DOHH2 (cell line): Measurements from ENCODE around the gene ANO6.

Experiments
- H3F3A ChIP-seq: fragments of 200-600 bp; sonication (generic), shearing (Covaris generic); 2 replicates; pipeline ENCODE4 v1.6.0; 2016; ENCODE audit warnings: antibody characterized with exemption, mild to moderate bottlenecking; ENCODE audit not compliant: control insufficient read depth, insufficient read depth
- H3K27ac ChIP-seq: fragments of 200-600 bp; sonication (generic); 2 replicates; pipeline ENCODE4 v1.5.1; 2014; ENCODE audit warnings: low read depth, mild to moderate bottlenecking, low read length, moderate library complexity
- H3K27me3 ChIP-seq: fragments of 200-600 bp; sonication (generic); 2 replicates; pipeline ENCODE4 v1.6.1; 2014; ENCODE audit warnings: mild to moderate bottlenecking, low read length, mixed read lengths; ENCODE audit not compliant: control insufficient read depth
- H3K36me3 ChIP-seq: fragments of 200-600 bp; sonication (generic); 2 replicates; pipeline ENCODE4 v1.6.1; 2014; ENCODE audit warnings: mild to moderate bottlenecking, low read length, moderate library complexity, mixed read lengths; ENCODE audit not compliant: control insufficient read depth
- H3K4me1 ChIP-seq: fragments of 200-600 bp; sonication (generic); 2 replicates; pipeline ENCODE4 v1.6.1; 2014; ENCODE audit warnings: mild to moderate bottlenecking, low read length, mixed read lengths; ENCODE audit not compliant: control insufficient read depth
- H3K4me2 ChIP-seq: fragments of 200-600 bp; sonication (generic); 2 replicates; pipeline ENCODE4 v1.6.0; 2014; ENCODE audit warnings: mild to moderate bottlenecking, low read length, moderate library complexity
- H3K4me3 ChIP-seq: fragments of 200-600 bp; sonication (generic); 2 replicates; pipeline ENCODE4 v1.5.1; 2014; ENCODE audit warnings: mild to moderate bottlenecking, low read length, mixed read lengths
- H3K79me2 ChIP-seq: fragments of 200-600 bp; sonication (generic); 2 replicates; pipeline ENCODE4 v1.6.1; 2014; ENCODE audit warnings: mild to moderate bottlenecking, low read length, mixed read lengths; ENCODE audit not compliant: control insufficient read depth
- H3K9me2 ChIP-seq: fragments of 200-600 bp; sonication (generic); replicated peaks from 2 replicates; pipeline ENCODE4 v1.6.1; 2014; ENCODE audit warnings: mild to moderate bottlenecking, low read length, mixed read lengths; ENCODE audit not compliant: control insufficient read depth
- H3K9me3 ChIP-seq: fragments of 200-600 bp; sonication (generic); 2 replicates; pipeline ENCODE4 v1.6.1; 2014; ENCODE audit warnings: antibody characterized with exemption, low read length, mixed read lengths; ENCODE audit not compliant: control insufficient read depth, insufficient read depth
- H4K20me1 ChIP-seq: fragments of 200-600 bp; sonication (generic); 2 replicates; pipeline ENCODE4 v1.6.0; 2014; ENCODE audit warnings: low read depth, mild to moderate bottlenecking, antibody characterized with exemption, low read length, moderate library complexity; ENCODE audit not compliant: control insufficient read depth, insufficient read depth
- EZH2phosphoT487 ChIP-seq: fragments of 200-600 bp; sonication (generic); IDR thresholded peaks from 2 replicates; pipeline ENCODE4 v1.6.1; 2017; ENCODE audit warnings: borderline replicate concordance, mild to moderate bottlenecking, antibody characterized with exemption, low read length, moderate library complexity, mixed read lengths
- TF ChIP-seq, protein P1 (sequence below): fragments of 200-600 bp; sonication (generic); IDR thresholded peaks from one replicate; pipeline ENCODE4 v1.5.1; 2014; ENCODE audit warnings: antibody characterized with exemption, mild to moderate bottlenecking, low read depth, low read length; ENCODE audit not compliant: poor library complexity, severe bottlenecking

ANO6 gene

DNA sequence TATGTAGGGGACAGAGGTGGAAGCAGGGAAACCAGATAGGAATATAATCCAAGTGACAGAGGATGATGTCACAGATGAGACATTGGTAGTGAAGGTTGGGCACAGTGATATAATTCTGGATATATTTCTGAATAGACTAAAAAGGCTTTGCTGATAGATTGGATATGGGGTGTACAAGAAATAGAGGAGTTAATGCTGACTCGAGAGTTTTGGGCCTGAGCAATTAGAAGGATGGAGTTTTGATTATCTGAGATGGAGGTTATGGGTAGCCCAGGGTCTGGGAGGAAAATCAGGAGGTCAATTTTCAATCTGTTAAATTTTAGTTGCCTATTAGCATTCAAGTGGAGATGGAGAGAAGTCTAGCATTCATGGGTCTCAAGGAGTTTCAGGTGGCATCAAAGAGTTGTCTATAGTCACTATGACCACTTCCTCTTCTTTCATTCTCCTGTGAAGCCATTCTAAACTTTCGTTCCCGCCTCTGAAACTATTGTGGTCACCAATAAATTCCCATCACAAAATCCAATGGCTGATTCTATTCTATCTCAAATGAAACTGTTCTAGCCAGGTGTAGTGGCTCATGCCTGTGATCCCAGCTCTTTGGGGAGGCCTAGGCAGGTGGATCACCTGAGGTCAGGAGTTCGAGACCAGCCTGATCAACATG lies 10.6 kb upstream of the ANO6 start:
- H3K79me2 ChIP-seq: no peaks in the 10 kb centered on the region
- no peaks in the 10 kb centered on the region; the same call in 1 of the 2 replicates for H3K9me2 ChIP-seq
- H3K4me3 ChIP-seq: no peak overlapping the region
- no peak overlapping the region for H3K27ac ChIP-seq
- H3K4me1 ChIP-seq: no peaks in the 10 kb centered on the region
- no peaks in the 10 kb centered on the region for H4K20me1 ChIP-seq
- no peak for TF ChIP-seq EZH2phosphoT487
- TF ChIP-seq, protein P1, sequence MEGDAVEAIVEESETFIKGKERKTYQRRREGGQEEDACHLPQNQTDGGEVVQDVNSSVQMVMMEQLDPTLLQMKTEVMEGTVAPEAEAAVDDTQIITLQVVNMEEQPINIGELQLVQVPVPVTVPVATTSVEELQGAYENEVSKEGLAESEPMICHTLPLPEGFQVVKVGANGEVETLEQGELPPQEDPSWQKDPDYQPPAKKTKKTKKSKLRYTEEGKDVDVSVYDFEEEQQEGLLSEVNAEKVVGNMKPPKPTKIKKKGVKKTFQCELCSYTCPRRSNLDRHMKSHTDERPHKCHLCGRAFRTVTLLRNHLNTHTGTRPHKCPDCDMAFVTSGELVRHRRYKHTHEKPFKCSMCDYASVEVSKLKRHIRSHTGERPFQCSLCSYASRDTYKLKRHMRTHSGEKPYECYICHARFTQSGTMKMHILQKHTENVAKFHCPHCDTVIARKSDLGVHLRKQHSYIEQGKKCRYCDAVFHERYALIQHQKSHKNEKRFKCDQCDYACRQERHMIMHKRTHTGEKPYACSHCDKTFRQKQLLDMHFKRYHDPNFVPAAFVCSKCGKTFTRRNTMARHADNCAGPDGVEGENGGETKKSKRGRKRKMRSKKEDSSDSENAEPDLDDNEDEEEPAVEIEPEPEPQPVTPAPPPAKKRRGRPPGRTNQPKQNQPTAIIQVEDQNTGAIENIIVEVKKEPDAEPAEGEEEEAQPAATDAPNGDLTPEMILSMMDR: no peak
- no peaks in the 10 kb centered on the region for H3K36me3 ChIP-seq
- H3F3A ChIP-seq: no peaks in the 10 kb centered on the region
- no peak overlapping the region for H3K4me2 ChIP-seq
- no peaks in the 10 kb centered on the region for H3K9me3 ChIP-seq
- H3K27me3 ChIP-seq: no peaks in the 10 kb centered on the region

- H3K4me2 ChIP-seq: no peak overlapping the region
- no peak overlapping the region for H3K4me3 ChIP-seq
- H3F3A ChIP-seq: peaks cover 3% of the 10 kb centered on the region; the same call in 1 of the 2 replicates
Observed at GRCh38 chr12:45208604-45209487, 7.0 kb upstream of the ANO6 start.

GRCh38 chr12:45209784-45210183 lies 6.1 kb upstream of the ANO6 start:
- no peaks in the 10 kb centered on the region; the same call in 1 of the 2 replicates for H3K9me2 ChIP-seq
- H3K36me3 ChIP-seq: no peaks in the 10 kb centered on the region
- no peak overlapping the region for H3K4me2 ChIP-seq
- peaks cover 8% of the 10 kb centered on the region for H3K4me1 ChIP-seq
- no peak overlapping the region for H3K27ac ChIP-seq
- H3F3A ChIP-seq: peaks cover 3% of the 10 kb centered on the region; the same call in 1 of the 2 replicates
- no peaks in the 10 kb centered on the region for H4K20me1 ChIP-seq
- peaks cover 6% of the 10 kb centered on the region; the same call in 1 of the 2 replicates for H3K79me2 ChIP-seq
- TF ChIP-seq, protein P1: no peak
- no peak for TF ChIP-seq EZH2phosphoT487
- H3K4me3 ChIP-seq: no peak overlapping the region
- H3K27me3 ChIP-seq: no peaks in the 10 kb centered on the region
- H3K9me3 ChIP-seq: no peaks in the 10 kb centered on the region

More at GRCh38 chr12:45208604-45209487, 7.0 kb upstream of the ANO6 start:
- no peaks in the 10 kb centered on the region for H3K9me3 ChIP-seq
- H3K4me1 ChIP-seq: no peaks in the 10 kb centered on the region
- H3K9me2 ChIP-seq: no peaks in the 10 kb centered on the region; the same call in 1 of the 2 replicates
- H4K20me1 ChIP-seq: no peaks in the 10 kb centered on the region
- H3K36me3 ChIP-seq: no peaks in the 10 kb centered on the region
- no peaks in the 10 kb centered on the region for H3K27me3 ChIP-seq
- no peak overlapping the region for H3K27ac ChIP-seq
- no peaks in the 10 kb centered on the region for H3K79me2 ChIP-seq
- TF ChIP-seq EZH2phosphoT487: no peak
- TF ChIP-seq, protein P1: no peak
